IMR-90 (cell line): ENCODE measurements around the gene SMIM24. TPM values are rescaled to one million over a fixed set of nuclear protein-coding genes. Genes with fewer than 3 reads are reported as not detected.
A peak's percentile ranks its signal among the peaks of the same experiment; 100 is the strongest.

ENCODE experiments used
- ATAC-seq: fragments of 200-7000 bp; cut with Tn5 transposase; 2 replicates; pipeline ENCODE4 v1.9.1; 2020; ENCODE audit warnings: low read depth, mild to moderate bottlenecking, moderate library complexity
- BruUV-seq: library from RNA; stranded (reverse); fragments of 400-500 nt; replicated peaks from 2 replicates; lab custom pipeline; 2021; lab: Mats Ljungman, UMichigan
- CTCF ChIA-PET: fragments of 300-600 bp; formaldehyde crosslinking; extraction: SDS; loops from one replicate; lab custom pipeline; 2021; ENCODE audit warnings: antibody characterized with exemption; lab: Yijun Ruan, JAX
- POLR2A ChIA-PET: fragments of 300-600 bp; sonication (Branson Sonifier 250); formaldehyde crosslinking; loops from one replicate; lab custom pipeline; 2022; ENCODE audit warnings: antibody characterized with exemption; ENCODE audit not compliant: unreplicated experiment; lab: Charles Lee
- DNase-seq: peaks from one replicate; pipeline ENCODE4 v3.0.0; 2013
- H2AFZ ChIP-seq: replicated peaks from 2 replicates; pipeline ENCODE3; 2013; ENCODE audit warnings: low read length, mild to moderate bottlenecking; ENCODE audit not compliant: poor library complexity
- H2AK5ac ChIP-seq: 2 replicates; pipeline ENCODE4 v1.6.1; 2013; ENCODE audit warnings: low read depth, low read length, inconsistent platforms
- H2AK9ac ChIP-seq: replicated peaks from 2 replicates; pipeline ENCODE3; 2013; ENCODE audit warnings: mild to moderate bottlenecking, low read depth, low read length, moderate library complexity; ENCODE audit not compliant: poor library complexity
- H2BK120ac ChIP-seq: 2 replicates; pipeline ENCODE4 v1.6.1; 2013; ENCODE audit warnings: low read depth, low read length, inconsistent platforms
- H2BK15ac ChIP-seq: 3 replicates; pipeline ENCODE4 v1.6.1; 2013; ENCODE audit warnings: low read depth, low read length, inconsistent platforms
- H2BK20ac ChIP-seq: 2 replicates; pipeline ENCODE4 v1.6.1; 2013; ENCODE audit warnings: low read depth, mild to moderate bottlenecking, inconsistent platforms, low read length, moderate library complexity
- H2BK5ac ChIP-seq: 2 replicates; pipeline ENCODE4 v1.6.1; 2013; ENCODE audit warnings: mild to moderate bottlenecking, low read depth, low read length, inconsistent platforms; ENCODE audit not compliant: poor library complexity, severe bottlenecking
- H3K14ac ChIP-seq: replicated peaks from 2 replicates; pipeline ENCODE4 v1.6.1; 2013; ENCODE audit warnings: low read depth, low read length, inconsistent platforms
- H3K18ac ChIP-seq: 2 replicates; pipeline ENCODE4 v1.6.1; 2013; ENCODE audit warnings: low read depth, low read length, control low read depth
- H3K23ac ChIP-seq: 2 replicates; pipeline ENCODE4 v1.6.1; 2013; ENCODE audit warnings: low read depth, low read length, inconsistent platforms
- H3K27ac ChIP-seq: 2 replicates; pipeline ENCODE4 v1.5.1; 2013; ENCODE audit warnings: mild to moderate bottlenecking, control low read depth, low read length; ENCODE audit not compliant: insufficient read depth
- H3K27me3 ChIP-seq: 2 replicates; pipeline ENCODE4 v1.6.1; 2013; ENCODE audit warnings: low read length; ENCODE audit not compliant: control insufficient read depth, insufficient read depth
- H3K36me3 ChIP-seq: 2 replicates; pipeline ENCODE4 v1.6.1; 2013; ENCODE audit warnings: low read length, mixed read lengths; ENCODE audit not compliant: control insufficient read depth, insufficient read depth
- H3K4ac ChIP-seq: 2 replicates; pipeline ENCODE4 v1.6.1; 2013; ENCODE audit warnings: low read depth, low read length, inconsistent platforms
- H3K4me1 ChIP-seq: 2 replicates; pipeline ENCODE4 v1.6.1; 2013; ENCODE audit warnings: low read length, mixed read lengths; ENCODE audit not compliant: control insufficient read depth, insufficient read depth
- H3K4me2 ChIP-seq: 2 replicates; pipeline ENCODE4 v1.6.1; 2013; ENCODE audit warnings: low read depth, mild to moderate bottlenecking, control low read depth, low read length, moderate library complexity
- H3K4me3 ChIP-seq: 2 replicates; pipeline ENCODE4 v1.5.1; 2013; ENCODE audit warnings: low read depth, mild to moderate bottlenecking, control low read depth, low read length, moderate library complexity; ENCODE audit not compliant: insufficient read depth
- H3K56ac ChIP-seq: 2 replicates; pipeline ENCODE4 v1.6.1; 2013; ENCODE audit warnings: low read length, inconsistent platforms; ENCODE audit not compliant: insufficient read depth; ENCODE audit errors: extremely low read depth
- H3K79me1 ChIP-seq, 2 experiments: 2 replicates each; pipeline ENCODE4 v1.6.1; 2013; ENCODE audit warnings: low read length in 2 of 2, inconsistent platforms in 1 of 2, low read depth in 1 of 2
- H3K9ac ChIP-seq: 2 replicates; pipeline ENCODE4 v1.6.1; 2013; ENCODE audit warnings: low read depth, low read length, control low read depth
- H3K9me1 ChIP-seq: 2 replicates; pipeline ENCODE4 v1.6.1; 2013; ENCODE audit warnings: low read length, inconsistent platforms; ENCODE audit not compliant: insufficient read depth
- H3K9me3 ChIP-seq: 2 replicates; pipeline ENCODE4 v1.6.1; 2013; ENCODE audit warnings: low read length; ENCODE audit not compliant: control insufficient read depth, insufficient read depth
- H4K20me1 ChIP-seq: 2 replicates; pipeline ENCODE4 v1.6.1; 2013; ENCODE audit warnings: low read length, inconsistent platforms; ENCODE audit not compliant: insufficient read depth
- H4K5ac ChIP-seq: 2 replicates; pipeline ENCODE4 v1.6.1; 2013; ENCODE audit warnings: mild to moderate bottlenecking, low read depth, low read length, control low read depth
- H4K8ac ChIP-seq, 2 experiments: 2 replicates each; pipeline ENCODE4 v1.6.1; 2013; ENCODE audit warnings: low read depth in 2 of 2, low read length in 2 of 2, control low read depth in 1 of 2, inconsistent platforms in 1 of 2
- H4K91ac ChIP-seq: 2 replicates; pipeline ENCODE4 v1.6.1; 2013; ENCODE audit warnings: low read depth, low read length, inconsistent platforms; ENCODE audit not compliant: insufficient read depth
- BHLHE40 ChIP-seq: fragments of 150-350 bp; IDR thresholded peaks from 2 replicates; pipeline ENCODE4 v1.6.1; 2016; ENCODE audit warnings: mild to moderate bottlenecking, low read depth, low read length
- RAD21 ChIP-seq: IDR thresholded peaks from 2 replicates; pipeline ENCODE4 v1.6.1; 2012; ENCODE audit warnings: low read length, improper control_type of control experiment
- SMC3 ChIP-seq: fragments of 150-350 bp; IDR thresholded peaks from 2 replicates; pipeline ENCODE4 v1.6.1; 2016; ENCODE audit warnings: low read depth, mild to moderate bottlenecking, antibody characterized with exemption, low read length, moderate library complexity
- WGBS, 2 experiments: methylation state at CpG; one replicate each; pipeline versions ENCODE4 v1.1.5 to v1.1.7; 2013; ENCODE audit warnings: missing lambda C conversion rate in 2 of 2; ENCODE audit not compliant: insufficient read length in 1 of 2; ENCODE audit errors: extremely low coverage in 2 of 2; 5-methylcytosine and 5-hydroxymethylcytosine counted together
- dilution Hi-C: fragments of 300-500 bp; cut with HindIII; formaldehyde crosslinking; loops from one replicate; pipeline ENCODE4 v1.14.3; 2018; ENCODE audit warnings: low sequenced_read_pairs; ENCODE audit not compliant: unreplicated experiment
- in situ Hi-C: fragments of 300-500 bp; cut with MboI; formaldehyde crosslinking; loops from 3 replicates; pipeline ENCODE4 v1.14.3; 2019; ENCODE audit warnings: low sequenced_read_pairs, inconsistent platforms, mixed read lengths
- intact Hi-C: fragments of 100-400 bp; cut with micrococcal nuclease; formaldehyde crosslinking; loops from 2 replicates; pipeline ENCODE4 v1.10.0; 2022
- polyA plus RNA-seq, 3 experiments: library from polyadenylated mRNA; depleted of rRNA; stranded (reverse); fragments of >200 nt; gene quantifications; 2 replicates each; pipeline ENCODE4 v1.2.3, GENCODE V29; 2012; ENCODE audit warnings: low replicate concordance in 1 of 3
- total RNA-seq: library from RNA; depleted of rRNA; stranded (reverse); fragments of >200 nt; gene quantifications from 2 replicates; pipeline ENCODE4 v1.2.3, GENCODE V29; 2012

SMIM24 gene
- total and polyA plus RNA-seq, 2 of the 4 experiments (the other 2 are of a cell fraction), result not detected

DNA sequence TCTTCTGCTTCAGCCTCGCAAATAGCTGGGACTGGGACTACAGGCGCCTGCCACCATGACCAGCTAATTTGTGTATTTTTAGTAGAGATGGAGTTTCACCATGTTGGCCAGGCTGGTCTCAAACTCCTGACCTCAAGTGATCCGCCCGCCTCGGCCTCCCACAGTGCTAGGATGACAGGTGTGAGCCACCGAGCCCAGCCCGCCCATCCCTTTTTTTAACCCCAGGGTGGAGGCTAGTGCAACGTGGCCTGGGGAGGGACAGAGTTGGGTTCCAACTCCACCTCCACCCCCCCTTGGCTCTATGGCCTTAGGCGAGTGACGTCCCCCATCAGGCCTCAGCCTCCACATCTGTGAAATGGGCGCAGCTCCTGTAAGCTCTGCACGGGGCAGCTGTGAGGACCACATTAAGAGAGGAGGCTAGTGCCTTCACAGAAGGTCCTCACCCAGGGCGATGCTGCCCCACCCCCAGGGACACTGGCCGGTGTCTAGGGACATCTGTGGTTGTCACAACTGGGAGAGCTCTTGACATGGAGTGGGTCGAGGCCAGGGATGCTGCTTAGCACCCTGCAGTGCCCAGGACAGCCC is 37.7 kb downstream of the SMIM24 start:
- H4K20me1 ChIP-seq, result peaks cover 45% of the 10 kb centered on the region
- ChIA-PET POLR2A (no interaction called here), CTCF (interaction anchor here (0.6 kb wide), 1 partner anchor 818 kb away, joined by 6 read pairs; no protein-coding TSS in a partner anchor)

More for the DNA sequence above, 37.7 kb downstream of the SMIM24 start:
- intact Hi-C loops (no loop called here), dilution Hi-C loops (no loop called here), in situ Hi-C loops (no loop called here)
- H3K4me1 ChIP-seq, result no peaks in the 10 kb centered on the region; the same call in 1 of the 2 replicates
- no peak overlapping the region for H3K27ac ChIP-seq
- peaks cover 28 to 69% of the 10 kb centered on the region in 2 experiments for H3K79me1 ChIP-seq
- H2BK15ac ChIP-seq, result no peak overlapping the region
- TF ChIP-seq BHLHE40 (no peak), SMC3 (no peak), RAD21 (no peak)
- DNase-seq (no peak), ATAC-seq (no peak)
- no peak overlapping the region for H4K5ac ChIP-seq
- H3K4me3 ChIP-seq, result no peak overlapping the region
- no peak overlapping the region for H3K4me2 ChIP-seq
- no peak overlapping the region for H2AFZ ChIP-seq
- 80% methylated on average over 1 of the region's 15 CpGs; no CpG with 5 or more reads in 1 of the 2 experiments for WGBS, 2 experiments
- H2AK5ac ChIP-seq, result peak overlapping the region; percentile 50; the same call in 1 of the 2 replicates
- H3K9ac ChIP-seq, result no peak overlapping the region
- H4K8ac ChIP-seq, result no peak overlapping the region
- no peak overlapping the region for H3K18ac ChIP-seq
- no peak overlapping the region for H2BK5ac ChIP-seq
- no TSS peak for BruUV-seq
- H3K4ac ChIP-seq, result no peak overlapping the region
- no peak overlapping the region for H3K23ac ChIP-seq
- no peak overlapping the region for H2AK9ac ChIP-seq
- peaks cover 5% of the 10 kb centered on the region for H3K9me1 ChIP-seq
- no peak overlapping the region for H4K91ac ChIP-seq
- no peak overlapping the region for H3K56ac ChIP-seq
- H3K36me3 ChIP-seq, result peaks cover 58% of the 10 kb centered on the region
- no peak overlapping the region for H2BK20ac ChIP-seq
- H3K14ac ChIP-seq, result no peak overlapping the region
- H3K9me3 ChIP-seq, result no peaks in the 10 kb centered on the region
- no peaks in the 10 kb centered on the region for H3K27me3 ChIP-seq
- no peak overlapping the region for H2BK120ac ChIP-seq
